GM23248 (cell line): ENCODE results near the gene TRIM3. TPM values are rescaled to one million over a fixed set of nuclear protein-coding genes. Genes with fewer than 3 reads are reported as not detected.
A peak's percentile ranks its signal among the peaks of the same experiment; 100 is the strongest.

Source experiments
- DNase-seq: peaks from one replicate; pipeline ENCODE4 v3.0.0-alpha.2; 2015
- H2AFZ ChIP-seq: fragments of 200-600 bp; sonication (generic); 2 replicates; pipeline ENCODE4 v1.6.1; 2016; ENCODE audit warnings: antibody characterized with exemption
- H3F3A ChIP-seq: fragments of 200-600 bp; sonication (generic); 2 replicates; pipeline ENCODE4 v1.6.1; 2016; ENCODE audit warnings: mild to moderate bottlenecking, antibody characterized with exemption, mixed run types; ENCODE audit not compliant: insufficient read depth
- H3K27ac ChIP-seq: fragments of 200-600 bp; sonication (generic); 2 replicates; pipeline ENCODE4 v1.5.1; 2016; ENCODE audit warnings: mild to moderate bottlenecking
- H3K27me3 ChIP-seq: fragments of 200-600 bp; sonication (generic); replicated peaks from 2 replicates; pipeline ENCODE4 v1.6.1; 2016; ENCODE audit warnings: mild to moderate bottlenecking; ENCODE audit not compliant: insufficient read depth
- H3K36me3 ChIP-seq: fragments of 200-600 bp; sonication (generic); 2 replicates; pipeline ENCODE4 v1.6.1; 2016; ENCODE audit warnings: low read depth, mild to moderate bottlenecking
- H3K4me1 ChIP-seq: fragments of 200-600 bp; sonication (generic); 2 replicates; pipeline ENCODE4 v1.6.1; 2016; ENCODE audit warnings: mild to moderate bottlenecking; ENCODE audit not compliant: insufficient read depth
- H3K4me2 ChIP-seq: fragments of 200-600 bp; sonication (generic); one replicate; pipeline ENCODE4 v1.6.1; 2016; ENCODE audit warnings: mild to moderate bottlenecking; ENCODE audit not compliant: unreplicated experiment
- H3K4me3 ChIP-seq: fragments of 200-600 bp; sonication (generic); 2 replicates; pipeline ENCODE4 v1.5.1; 2016; ENCODE audit warnings: mild to moderate bottlenecking
- H3K79me2 ChIP-seq: fragments of 200-600 bp; sonication (generic); 2 replicates; pipeline ENCODE4 v1.6.1; 2016; ENCODE audit warnings: mild to moderate bottlenecking; ENCODE audit not compliant: insufficient read depth
- H3K9ac ChIP-seq: fragments of 200-600 bp; sonication (generic); 2 replicates; pipeline ENCODE4 v1.6.1; 2016; ENCODE audit warnings: mild to moderate bottlenecking
- H3K9me2 ChIP-seq: fragments of 200-600 bp; sonication (generic); 2 replicates; pipeline ENCODE4 v1.6.1; 2016; ENCODE audit warnings: mixed run types, mild to moderate bottlenecking, moderate library complexity; ENCODE audit not compliant: insufficient read depth
- H3K9me3 ChIP-seq: fragments of 200-600 bp; sonication (generic); one replicate; pipeline ENCODE4 v1.6.1; 2017; ENCODE audit warnings: low read depth
- H4K20me1 ChIP-seq: fragments of 200-600 bp; sonication (generic); 2 replicates; pipeline ENCODE4 v1.6.0; 2016; ENCODE audit not compliant: insufficient read depth
- EZH2 ChIP-seq: fragments of 200-600 bp; sonication (generic); IDR thresholded peaks from 2 replicates; pipeline ENCODE4 v1.6.1; 2018; ENCODE audit warnings: antibody characterized with exemption, mild to moderate bottlenecking; ENCODE audit not compliant: insufficient read depth, poor library complexity, severe bottlenecking
- EZH2phosphoT487 ChIP-seq: fragments of 200-600 bp; sonication (generic); IDR thresholded peaks from 2 replicates; pipeline ENCODE4 v1.6.1; 2018; ENCODE audit warnings: antibody characterized with exemption, moderate library complexity, mild to moderate bottlenecking, low read depth; ENCODE audit not compliant: insufficient read depth
- WGBS, 2 experiments: methylation state at CpG; one replicate each; pipeline ENCODE4 v1.1.6; 2015 to 2017; ENCODE audit warnings: low lambda C conversion rate in 2 of 2, low coverage in 1 of 2; ENCODE audit errors: missing lambda C conversion rate in 2 of 2; 5-methylcytosine and 5-hydroxymethylcytosine counted together
- in situ Hi-C: fragments of 300-500 bp; cut with MboI; formaldehyde crosslinking; loops from 2 replicates; pipeline ENCODE4 v1.15.0; 2020
- polyA plus RNA-seq: library from polyadenylated mRNA; unstranded; fragments of >200 nt; fragmentation: Nextera tagmentation; extraction: Ambion mirVana; gene quantifications from 2 replicates; pipeline ENCODE4 v1.2.1, GENCODE V29; 2016
- total RNA-seq: library from RNA; depleted of rRNA; stranded (reverse); fragments of >200 nt; shearing (Covaris generic); gene quantifications from 2 replicates; pipeline ENCODE4 v1.2.3, GENCODE V29; 2014

The TRIM3 gene
- total and polyA plus RNA-seq, 2 experiments from 2014 or later, result 15.2 to 29.9 TPM

- Histone ChIP-seq H4K20me1 (no peaks in the 10 kb centered on the region), H3K4me2 (no peak overlapping the region), H3K9ac (no peak overlapping the region), H3K27me3 (no peaks in the 10 kb centered on the region), H3K9me2 (no peaks in the 10 kb centered on the region), H3K79me2 (no peaks in the 10 kb centered on the region), H2AFZ (no peak overlapping the region), H3K4me1 (no peaks in the 10 kb centered on the region), H3K9me3 (no peaks in the 10 kb centered on the region), H3F3A (no peaks in the 10 kb centered on the region), H3K4me3 (no peak overlapping the region), H3K27ac (no peak overlapping the region), H3K36me3 (no peaks in the 10 kb centered on the region)
- in situ Hi-C loops, result loop anchor here (10.0 kb wide), 1 partner anchor 58 kb away; no protein-coding TSS in a partner anchor
- TF ChIP-seq EZH2phosphoT487 (no peak), EZH2 (no peak)
- WGBS, 2 experiments, result 81 to 88% methylated on average over 4 of the region's 4 CpGs
- DNase-seq, result no peak
Measured at GRCh38 chr11:6442441-6442840, 31.3 kb downstream of the TRIM3 start.

- H3K9ac ChIP-seq, result no peak within 1 kb of the TSS
- DNase-seq, result no peak
- H3K36me3 ChIP-seq, result no peaks in the 10 kb centered on the region
- H3K4me3 ChIP-seq, result no peak within 1 kb of the TSS
- no peak within 1 kb of the TSS for H3K4me2 ChIP-seq
- no peaks in the 10 kb centered on the region for H3K79me2 ChIP-seq
- no peaks in the 10 kb centered on the region for H3K27me3 ChIP-seq
- no peak within 1 kb of the TSS for H3K27ac ChIP-seq
- H3K9me3 ChIP-seq, result no peaks in the 10 kb centered on the region
- H3F3A ChIP-seq, result no peaks in the 10 kb centered on the region
- in situ Hi-C loops, result loop anchor here (10.0 kb wide), 1 partner anchor 56 kb away; no protein-coding TSS in a partner anchor
- H2AFZ ChIP-seq, result no peak within 1 kb of the TSS
- H3K9me2 ChIP-seq, result no peaks in the 10 kb centered on the region
- no peaks in the 10 kb centered on the region for H3K4me1 ChIP-seq
- H4K20me1 ChIP-seq, result no peaks in the 10 kb centered on the region
- TF ChIP-seq EZH2phosphoT487 (no peak), EZH2 (no peak)
- WGBS, 2 experiments, result 72 to 74% methylated on average over 3 of the region's 3 CpGs
Measured at GRCh38 chr11:6440906-6441358, 32.8 kb downstream of the TRIM3 start, which contains the start of gene HPX. Gene HPX, minus strand, starts transcription at chr11:6440987. Its CDS starts 24 bp downstream, at chr11:6440963.

- peak; percentile 76 for DNase-seq
- no peaks in the 10 kb centered on the region for H3K27me3 ChIP-seq
- no peaks in the 10 kb centered on the region for H3K36me3 ChIP-seq
- TF ChIP-seq EZH2 (no peak), EZH2phosphoT487 (no peak)
- H3K9me2 ChIP-seq, result no peaks in the 10 kb centered on the region
- in situ Hi-C loops, result no loop called here
- no peaks in the 10 kb centered on the region for H4K20me1 ChIP-seq
- no peaks in the 10 kb centered on the region for H3K4me1 ChIP-seq
- no peak overlapping the region for H2AFZ ChIP-seq
- no peaks in the 10 kb centered on the region for H3F3A ChIP-seq
- no peak overlapping the region for H3K4me3 ChIP-seq
- no peaks in the 10 kb centered on the region for H3K79me2 ChIP-seq
- no peak overlapping the region for H3K9ac ChIP-seq
- WGBS, 2 experiments, result 4 to 6% methylated on average over 1 of the region's 1 CpG
- no peak overlapping the region for H3K4me2 ChIP-seq
- no peak overlapping the region for H3K27ac ChIP-seq
- no peaks in the 10 kb centered on the region for H3K9me3 ChIP-seq
Measured at GRCh38 chr11:6438979-6439571, 34.7 kb downstream of the TRIM3 start.

GRCh38 chr11:6437993-6438392, 35.7 kb downstream of the TRIM3 start:
- H3K9me2 ChIP-seq, result no peaks in the 10 kb centered on the region
- no peaks in the 10 kb centered on the region for H3K9me3 ChIP-seq
- DNase-seq, result no peak
- in situ Hi-C loops, result no loop called here
- H3K4me3 ChIP-seq, result no peak overlapping the region
- no peak overlapping the region for H2AFZ ChIP-seq
- no peaks in the 10 kb centered on the region for H3K27me3 ChIP-seq
- H4K20me1 ChIP-seq, result no peaks in the 10 kb centered on the region
- no peak overlapping the region for H3K4me2 ChIP-seq
- H3K27ac ChIP-seq, result no peak overlapping the region
- no peaks in the 10 kb centered on the region for H3K36me3 ChIP-seq
- WGBS, 2 experiments, result 96% methylated on average over 3 of the region's 3 CpGs
- no peaks in the 10 kb centered on the region for H3F3A ChIP-seq
- H3K79me2 ChIP-seq, result no peaks in the 10 kb centered on the region
- no peak overlapping the region for H3K9ac ChIP-seq
- TF ChIP-seq EZH2 (no peak), EZH2phosphoT487 (no peak)
- H3K4me1 ChIP-seq, result no peaks in the 10 kb centered on the region
